Placental epithelial cell (primary cell): Measurements from ENCODE around the gene TP53I13. TPM values are rescaled to one million over a fixed set of nuclear protein-coding genes. Genes with fewer than 3 reads are reported as not detected.

ENCODE experiments used
- total RNA-seq: library from RNA; depleted of rRNA; stranded (reverse); fragments of >200 nt; gene quantifications from 2 replicates; pipeline ENCODE4 v1.2.3, GENCODE V29; 2012

TP53I13 gene, protein sequence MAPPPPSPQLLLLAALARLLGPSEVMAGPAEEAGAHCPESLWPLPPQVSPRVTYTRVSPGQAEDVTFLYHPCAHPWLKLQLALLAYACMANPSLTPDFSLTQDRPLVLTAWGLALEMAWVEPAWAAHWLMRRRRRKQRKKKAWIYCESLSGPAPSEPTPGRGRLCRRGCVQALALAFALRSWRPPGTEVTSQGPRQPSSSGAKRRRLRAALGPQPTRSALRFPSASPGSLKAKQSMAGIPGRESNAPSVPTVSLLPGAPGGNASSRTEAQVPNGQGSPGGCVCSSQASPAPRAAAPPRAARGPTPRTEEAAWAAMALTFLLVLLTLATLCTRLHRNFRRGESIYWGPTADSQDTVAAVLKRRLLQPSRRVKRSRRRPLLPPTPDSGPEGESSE
- 90.3 and 128 TPM in 2 replicates for total RNA-seq

DNA sequence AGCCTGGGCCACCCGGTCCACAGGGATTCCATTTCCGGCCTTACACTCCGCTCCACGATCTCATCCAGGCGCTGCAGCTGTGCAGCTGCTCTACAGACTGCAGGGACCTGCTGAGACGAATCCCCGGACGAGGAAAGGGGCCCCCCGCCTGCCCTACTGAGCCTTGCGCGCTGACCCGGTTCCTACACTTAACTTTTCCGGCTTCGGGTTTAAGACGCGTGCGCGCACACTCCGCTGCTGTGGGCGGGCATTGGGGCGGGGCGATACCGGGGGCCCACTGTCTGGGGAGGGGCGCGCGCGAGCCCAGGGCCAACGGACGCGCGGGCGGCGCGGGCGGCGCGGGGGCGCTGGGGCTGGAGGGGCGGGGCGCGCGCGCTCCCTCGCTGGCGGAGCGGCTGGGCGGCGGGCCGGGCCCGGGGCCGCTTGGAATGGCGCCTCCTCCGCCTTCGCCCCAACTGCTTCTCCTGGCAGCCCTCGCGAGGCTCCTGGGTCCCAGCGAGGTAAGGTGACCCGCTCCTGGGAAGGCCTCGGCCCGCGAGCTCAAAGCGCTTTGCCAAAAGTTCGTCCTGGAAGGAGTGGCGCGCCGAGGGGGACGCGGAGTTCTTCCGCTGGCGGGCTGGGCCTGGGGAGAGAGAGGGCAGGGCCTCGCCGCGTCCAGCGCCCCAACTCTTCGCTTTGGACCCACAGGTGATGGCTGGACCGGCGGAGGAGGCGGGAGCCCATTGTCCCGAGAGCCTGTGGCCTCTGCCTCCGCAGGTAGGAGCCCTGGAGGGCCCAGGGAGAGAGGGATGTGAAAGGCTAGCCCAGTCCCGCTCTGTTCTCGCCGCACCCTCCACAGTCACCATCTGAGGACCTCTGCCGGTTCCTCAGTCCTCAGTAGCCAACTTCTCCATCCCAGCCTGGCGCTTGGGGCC is at the start of gene TP53I13:
Gene TP53I13, plus strand, starts transcription at position 371 of the 914 bp plus-strand sequence. Its CDS starts 58 bp downstream, at position 429.

DNA sequence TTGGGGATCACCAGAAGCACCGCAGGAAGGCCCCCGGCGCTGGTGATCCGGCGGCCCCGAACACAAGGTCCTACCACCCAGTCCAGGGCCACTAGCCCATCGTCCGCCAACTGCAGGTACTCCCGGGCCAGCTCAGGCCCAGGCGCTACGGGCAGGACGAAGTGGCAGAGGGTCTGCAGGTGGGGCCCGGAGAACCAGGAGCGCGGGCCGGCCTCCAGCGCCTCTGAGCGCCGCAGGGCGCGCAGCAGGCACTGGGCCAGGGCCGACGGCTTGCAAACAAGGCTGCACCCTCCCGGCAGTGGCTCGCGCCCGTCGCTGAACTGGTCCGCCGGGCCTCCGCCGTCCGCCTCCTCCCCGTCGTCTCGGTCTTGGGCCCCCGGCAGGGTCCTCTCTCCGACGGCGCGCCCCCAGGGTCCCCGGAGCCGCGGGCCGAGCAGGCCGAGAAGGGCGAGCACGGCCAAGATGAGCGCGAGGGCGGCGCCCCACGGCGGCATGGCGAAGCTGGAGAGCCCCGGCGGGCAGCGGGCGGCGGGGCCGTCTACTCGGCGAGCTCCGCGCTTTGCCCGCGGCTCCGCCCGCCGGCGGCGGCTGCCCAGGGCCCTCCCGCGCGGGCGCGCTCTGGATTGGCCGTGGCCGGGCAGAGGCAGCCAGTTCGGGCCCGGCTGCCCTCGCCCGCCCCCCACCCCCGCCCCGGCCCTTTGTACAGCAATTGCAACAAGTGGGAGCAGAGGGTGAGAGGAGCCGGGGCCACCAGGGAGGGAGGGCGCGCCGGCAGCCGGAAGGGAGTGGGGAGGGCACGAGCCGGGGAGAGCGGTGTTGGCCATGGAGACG is 1.8 kb upstream of the TP53I13 start, which contains the start of gene ABHD15:
Gene ABHD15, minus strand, starts transcription at position 565 of the 831 bp plus-strand sequence. Its CDS starts 71 bp downstream, at position 494.

DNA sequence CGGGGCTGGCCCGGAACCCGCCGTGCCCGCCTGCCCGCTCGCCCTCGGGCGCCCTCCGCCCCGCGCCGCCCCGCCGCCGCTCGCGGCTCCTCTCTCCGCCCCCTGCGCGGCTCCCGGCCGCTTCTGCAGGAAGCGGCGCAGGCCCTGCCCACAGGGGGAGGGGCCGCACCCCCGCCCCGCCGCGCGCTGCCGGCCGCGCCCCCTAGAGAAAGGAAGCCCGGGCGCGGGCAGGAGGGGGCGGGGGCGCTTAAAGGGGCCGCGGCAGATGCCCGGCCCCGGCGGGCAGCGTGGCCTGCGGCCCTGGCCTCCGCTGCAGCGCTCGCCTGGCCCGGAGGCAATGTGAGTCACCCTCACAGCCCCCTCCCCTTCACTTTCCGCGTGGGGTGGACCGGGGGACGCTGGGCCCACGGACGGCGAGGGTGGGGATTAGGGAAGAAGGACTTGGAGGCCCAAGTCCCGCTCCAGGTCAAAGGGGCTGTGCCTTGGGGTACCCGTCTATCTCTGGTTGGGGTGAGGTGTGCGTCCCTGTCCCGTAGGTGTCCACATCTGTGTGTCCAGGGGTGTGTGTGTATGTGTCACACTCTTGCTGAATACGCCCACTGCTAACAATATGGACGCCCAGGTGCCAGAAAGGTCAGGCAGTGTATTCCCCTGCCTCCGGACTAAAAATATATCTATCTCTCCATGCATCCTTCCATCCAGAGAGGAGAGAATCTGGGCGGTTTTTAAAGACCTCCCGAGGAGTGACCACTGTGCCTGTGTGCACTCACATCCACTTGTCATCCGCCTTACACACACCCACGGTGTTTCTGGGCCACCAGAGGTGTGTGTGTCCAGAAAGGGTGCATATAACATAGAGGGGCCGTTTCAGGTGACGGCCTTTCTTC is 21.3 kb downstream of the TP53I13 start, which contains the start of gene GIT1:
Gene GIT1, minus strand, starts transcription at position 125 of the 887 bp plus-strand sequence. CDS start 270 bp downstream, outside the sequence.

DNA sequence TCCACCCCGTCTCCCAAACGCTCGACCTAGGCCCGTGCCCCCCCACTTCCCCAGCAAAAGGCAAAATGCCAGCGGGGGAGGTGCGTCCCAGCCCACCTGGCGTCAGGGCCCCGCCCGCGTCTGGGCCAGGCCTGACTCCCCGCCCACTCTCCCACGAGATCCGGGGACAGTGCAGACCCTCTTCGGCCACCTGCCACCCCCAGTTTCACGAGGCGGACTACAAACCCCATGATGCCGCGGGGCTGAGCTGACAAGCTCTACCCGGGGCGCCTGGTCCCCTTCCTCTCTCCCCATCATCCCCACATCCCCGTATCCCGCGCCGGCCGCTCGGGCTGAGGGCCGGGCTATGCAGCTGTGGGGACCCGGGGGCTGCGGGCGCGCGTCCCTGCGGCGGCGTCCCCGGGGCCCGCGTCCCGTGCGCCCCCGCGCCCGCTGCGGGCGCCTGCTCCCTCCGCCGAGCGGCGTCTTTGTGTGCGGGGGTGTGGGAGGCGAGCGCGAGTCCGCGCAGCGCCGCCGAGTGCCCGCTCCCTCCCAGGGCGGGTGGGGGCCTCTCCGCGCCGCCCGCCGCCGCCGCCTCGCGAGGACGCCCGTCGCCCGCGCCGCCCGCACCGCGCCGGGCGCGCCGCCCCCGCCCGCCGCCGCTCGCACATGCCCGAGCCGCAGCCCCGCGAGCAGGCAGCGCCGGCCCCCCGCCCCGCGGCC is 24.5 kb downstream of the TP53I13 start, which contains the start of gene ANKRD13B:
Gene ANKRD13B, plus strand, starts transcription at position 283 of the 702 bp plus-strand sequence. CDS start 490 bp downstream, outside the sequence.

Other genes with a start within 250 kb of the TP53I13 start
- 38.5 and 44.5 TPM in 2 replicates for gene TAOK1, start 178.3 kb upstream of the TP53I13 start, total RNA-seq
- gene ABHD15, start 1.7 kb upstream of the TP53I13 start, total RNA-seq, result 14.5 and 19.8 TPM in 2 replicates
- gene GIT1, start 20.9 kb downstream of the TP53I13 start, total RNA-seq, result 27.7 and 35.7 TPM in 2 replicates
- 5.1 and 13.3 TPM in 2 replicates for gene ANKRD13B, start 24.4 kb downstream of the TP53I13 start, total RNA-seq
- gene CORO6, start 54.2 kb downstream of the TP53I13 start, total RNA-seq, result 22.0 and 41.1 TPM in 2 replicates